AG09309 (cell line): ENCODE data around the gene GADD45B.
A peak's percentile ranks its signal among the peaks of the same experiment; 100 is the strongest.

Experiments used
- DNase-seq: peaks from one replicate; pipeline ENCODE4 v3.0.0-alpha.2; 2010; ENCODE audit warnings: low read depth
- H3K4me3 ChIP-seq: 2 replicates; pipeline ENCODE4 v1.5.1; 2011; ENCODE audit warnings: mild to moderate bottlenecking, low read depth, low read length, moderate library complexity; ENCODE audit not compliant: control insufficient read depth
- TF ChIP-seq, protein P1 (sequence below): IDR thresholded peaks from 2 replicates; pipeline ENCODE4 v1.5.1; 2011; ENCODE audit warnings: mild to moderate bottlenecking, low read depth, low read length, inconsistent platforms; ENCODE audit not compliant: insufficient read depth, control insufficient read depth; ENCODE audit errors: missing control alignments

Gene GADD45B

DNA sequence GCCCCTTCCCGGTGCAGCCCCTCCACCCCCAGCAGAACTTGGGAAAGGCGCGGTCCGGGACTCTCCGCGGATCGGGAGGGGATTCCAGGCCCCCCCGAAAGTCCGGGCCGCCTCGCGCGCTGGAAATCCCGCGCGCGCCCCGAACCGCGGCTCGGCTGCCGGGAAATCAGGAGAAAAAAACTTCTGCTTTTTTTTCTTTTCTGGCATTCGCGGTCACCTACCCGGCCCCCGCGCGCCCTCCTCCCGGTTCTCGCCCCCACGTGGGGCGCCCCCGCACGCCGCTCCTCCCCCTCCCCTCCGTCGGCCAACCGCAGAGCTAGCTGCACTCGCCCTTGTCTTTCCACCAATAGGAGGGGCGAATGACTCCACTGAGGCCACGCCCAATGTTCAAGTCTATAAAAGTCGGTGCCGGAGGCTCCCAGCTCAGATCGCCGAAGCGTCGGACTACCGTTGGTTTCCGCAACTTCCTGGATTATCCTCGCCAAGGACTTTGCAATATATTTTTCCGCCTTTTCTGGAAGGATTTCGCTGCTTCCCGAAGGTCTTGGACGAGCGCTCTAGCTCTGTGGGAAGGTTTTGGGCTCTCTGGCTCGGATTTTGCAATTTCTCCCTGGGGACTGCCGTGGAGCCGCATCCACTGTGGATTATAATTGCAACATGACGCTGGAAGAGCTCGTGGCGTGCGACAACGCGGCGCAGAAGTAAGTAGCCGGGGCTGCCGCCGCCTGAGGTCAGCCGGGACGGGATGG is at the start of gene GADD45B:
TSS of gene GADD45B (plus strand) at position 426 of the 749 bp plus-strand sequence. CDS start at position 658, 232 bp downstream.
- TF ChIP-seq, protein P1, sequence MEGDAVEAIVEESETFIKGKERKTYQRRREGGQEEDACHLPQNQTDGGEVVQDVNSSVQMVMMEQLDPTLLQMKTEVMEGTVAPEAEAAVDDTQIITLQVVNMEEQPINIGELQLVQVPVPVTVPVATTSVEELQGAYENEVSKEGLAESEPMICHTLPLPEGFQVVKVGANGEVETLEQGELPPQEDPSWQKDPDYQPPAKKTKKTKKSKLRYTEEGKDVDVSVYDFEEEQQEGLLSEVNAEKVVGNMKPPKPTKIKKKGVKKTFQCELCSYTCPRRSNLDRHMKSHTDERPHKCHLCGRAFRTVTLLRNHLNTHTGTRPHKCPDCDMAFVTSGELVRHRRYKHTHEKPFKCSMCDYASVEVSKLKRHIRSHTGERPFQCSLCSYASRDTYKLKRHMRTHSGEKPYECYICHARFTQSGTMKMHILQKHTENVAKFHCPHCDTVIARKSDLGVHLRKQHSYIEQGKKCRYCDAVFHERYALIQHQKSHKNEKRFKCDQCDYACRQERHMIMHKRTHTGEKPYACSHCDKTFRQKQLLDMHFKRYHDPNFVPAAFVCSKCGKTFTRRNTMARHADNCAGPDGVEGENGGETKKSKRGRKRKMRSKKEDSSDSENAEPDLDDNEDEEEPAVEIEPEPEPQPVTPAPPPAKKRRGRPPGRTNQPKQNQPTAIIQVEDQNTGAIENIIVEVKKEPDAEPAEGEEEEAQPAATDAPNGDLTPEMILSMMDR = no peak
- peak within 1 kb of the TSS; percentile 99 for H3K4me3 ChIP-seq
- DNase-seq = peak; percentile 94

DNA sequence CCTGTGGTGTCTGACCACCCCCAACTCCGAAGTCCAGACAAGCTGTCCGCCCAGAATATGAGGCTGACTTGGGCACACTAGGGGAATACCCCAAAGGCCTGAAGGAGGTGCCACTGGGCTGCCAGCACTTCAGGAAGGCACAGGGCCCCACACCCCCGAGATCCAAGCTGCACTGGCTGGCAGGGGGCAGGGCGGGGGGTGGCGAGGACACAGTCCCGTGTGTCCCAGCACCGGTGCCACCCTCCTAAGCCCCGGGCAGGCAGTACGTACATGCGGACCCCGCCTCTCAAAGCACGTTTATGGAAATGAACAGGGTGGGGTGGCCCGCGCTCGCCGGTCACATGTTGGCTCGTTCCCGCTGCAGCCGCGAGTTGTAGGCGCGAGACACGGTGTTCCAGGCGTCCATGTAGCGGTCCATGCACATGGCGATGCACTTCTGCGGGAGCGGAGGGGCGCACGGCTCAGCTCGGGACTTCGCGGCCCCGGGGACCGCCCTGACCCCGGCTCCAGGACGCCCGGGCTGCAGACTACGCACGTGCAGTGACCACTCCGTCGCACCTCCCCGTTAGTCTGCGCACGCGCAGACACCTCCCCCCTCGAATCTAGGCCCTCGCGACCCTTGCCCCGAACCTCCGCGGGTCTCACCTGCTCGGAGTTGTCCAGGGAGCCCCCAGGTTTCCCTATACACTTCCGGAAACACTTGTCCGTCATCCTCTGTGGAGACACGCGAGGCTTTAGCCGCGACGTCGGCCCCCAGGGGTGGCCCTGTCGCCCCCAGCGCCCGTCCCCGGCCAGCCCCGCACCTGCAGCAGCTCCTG is 49.1 kb upstream of the GADD45B start:
- DNase-seq = no peak
- H3K4me3 ChIP-seq = peak overlapping the region; percentile 76
- TF ChIP-seq, protein P1 = no peak

- DNase-seq = peak; percentile 78
- TF ChIP-seq, protein P1 = no peak
- H3K4me3 ChIP-seq = peak within 1 kb of the TSS; percentile 76
These were observed 48.3 kb upstream of the GADD45B start, which contains the start of gene TIMM13 for GRCh38 chr19:2427429-2428320. TIMM13 (minus strand) TSS chr19:2427586; CDS start chr19:2427533, 53 bp downstream.

- H3K4me3 ChIP-seq = no peak overlapping the region
- DNase-seq = no peak
- TF ChIP-seq, protein P1 = no peak
These were observed 47.6 kb upstream of the GADD45B start for GRCh38 chr19:2428321-2428690.

DNA sequence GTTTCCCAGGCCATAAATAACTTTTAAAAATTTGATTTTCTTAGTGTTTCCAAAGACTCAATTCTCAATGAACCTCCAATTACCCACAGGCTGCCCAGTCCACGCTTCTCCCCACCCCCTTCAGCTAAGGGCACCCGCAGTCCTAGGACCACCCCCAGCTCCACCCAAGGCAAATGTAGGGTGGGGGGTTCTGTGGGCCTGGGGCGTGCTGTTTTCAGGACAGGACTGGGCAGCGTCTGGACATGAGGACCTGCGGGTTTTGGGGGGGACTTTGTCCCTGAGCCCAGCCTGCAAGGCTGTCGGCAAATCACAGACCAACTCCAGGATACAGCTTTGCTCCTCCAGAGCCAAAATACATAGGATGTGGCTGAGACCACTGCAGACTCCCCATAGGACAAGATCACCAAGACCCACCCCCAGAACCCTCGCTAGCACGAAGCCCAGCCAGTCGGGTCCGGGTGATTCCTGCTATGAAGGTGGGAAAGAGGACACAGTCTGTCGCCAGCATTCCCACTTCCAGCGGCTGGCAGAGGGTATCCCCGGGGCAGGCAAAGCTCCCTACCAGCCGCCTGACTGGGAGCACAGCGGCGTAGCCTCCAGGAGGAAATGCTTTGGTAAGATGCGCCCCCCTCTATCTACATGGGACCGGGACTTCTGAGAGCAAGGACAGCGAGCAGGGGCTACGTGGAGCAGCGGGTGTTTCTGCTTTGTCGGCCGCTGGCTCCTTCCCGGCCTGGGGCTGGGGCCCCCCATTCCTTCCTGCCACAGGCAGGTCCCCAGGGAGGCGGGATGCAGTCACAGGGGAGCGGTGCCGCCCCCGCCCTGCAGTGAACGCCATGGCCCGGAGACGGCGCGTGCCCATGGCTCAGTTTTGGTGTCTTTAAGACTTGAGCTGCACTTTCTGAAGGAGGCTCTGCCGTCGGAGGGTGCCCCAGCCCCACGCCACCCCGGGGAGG is 46.9 kb upstream of the GADD45B start:
- H3K4me3 ChIP-seq = no peak overlapping the region

More for the DNA sequence above, 46.9 kb upstream of the GADD45B start:
- DNase-seq = no peak
- TF ChIP-seq, protein P1 = no peak
